ENCODE measurements around the gene CCDC181.

GRCh38 chr1:169452921-169453320 is 25.6 kb upstream of the CCDC181 start:
- TF ChIP-seq CTCF (IDR thresholded peaks at IDR 0.05) (no peak), EP300 (IDR thresholded peaks at IDR 0.05) (no peak), POLR2A (IDR thresholded peaks at IDR 0.05) (no peak)
